Prostate gland (tissue), 2 donors: Measurements from ENCODE around the gene PROM2. TPM values are rescaled to one million over a fixed set of nuclear protein-coding genes. Genes with fewer than 3 reads are reported as not detected.

Source experiments
- DNase-seq: peaks from one replicate; pipeline ENCODE4 v3.0.0-alpha.2; 2019; ENCODE audit warnings: low spot score
- H3K27ac ChIP-seq, 2 donors: fragments of 200-600 bp; sonication (generic); 2 replicates each; pipeline ENCODE4 v1.5.1; 2017 to 2019
- H3K27me3 ChIP-seq: fragments of 200-600 bp; sonication (generic); replicated peaks from 2 replicates; pipeline ENCODE4 v1.5.1; 2019; ENCODE audit not compliant: insufficient read depth
- H3K36me3 ChIP-seq, 2 donors: fragments of 200-600 bp; sonication (generic); 1 replicate in 1 of 2; 2 replicates in 1 of 2; pipeline versions ENCODE4 v1.5.1 to v1.8.1; 2017 to 2019
- H3K4me1 ChIP-seq: fragments of 200-600 bp; sonication (generic); replicated peaks from 2 replicates; pipeline ENCODE4 v1.5.1; 2019
- H3K4me3 ChIP-seq, 2 donors: fragments of 200-600 bp; sonication (generic); 2 replicates each; pipeline ENCODE4 v1.5.1; 2017 to 2019
- H3K9me3 ChIP-seq: fragments of 200-600 bp; sonication (generic); 2 replicates; pipeline ENCODE4 v1.5.1; 2017
- CTCF ChIP-seq, 4 experiments: fragments of 200-600 bp in 2 of 4; fragments of 450-650 bp in 2 of 4; sonication (generic) in 2 of 4; IDR thresholded peaks; 1 replicate in 3 of 4; 2 replicates in 1 of 4; pipeline ENCODE4 v1.5.1; 2016 to 2019; ENCODE audit warnings: antibody characterized with exemption in 4 of 4, mild to moderate bottlenecking in 2 of 4, moderate library complexity in 2 of 4
- POLR2A ChIP-seq: fragments of 450-650 bp; IDR thresholded peaks from one replicate; pipeline ENCODE4 v1.6.1; 2016; ENCODE audit warnings: antibody characterized with exemption, mild to moderate bottlenecking
- POLR2AphosphoS5 ChIP-seq: sonication (generic); formaldehyde crosslinking; IDR thresholded peaks from one replicate; pipeline ENCODE4 v1.6.1; 2017; ENCODE audit warnings: antibody characterized with exemption
- WGBS: methylation state at CpG from one replicate; pipeline ENCODE4 v1.1.5; 2018; 5-methylcytosine and 5-hydroxymethylcytosine counted together
- intact Hi-C: fragments of 100-400 bp; cut with DNase I; formaldehyde crosslinking; loops from one replicate; pipeline ENCODE4 v1.14.2; 2022
- total RNA-seq, 2 donors: library from RNA; depleted of rRNA; stranded (reverse); fragments of >200 nt; gene quantifications; one replicate each; pipeline ENCODE4 v1.1.0, GENCODE V29; 2016

Gene PROM2
- total RNA-seq, 2 donors from 2014 or later = 43.4 to 80.1 TPM

GRCh38 chr2:95301876-95302641 lies 27.8 kb downstream of the PROM2 start:
- Histone ChIP-seq H3K4me3 (no peak overlapping the region), H3K27me3 (no peaks in the 10 kb centered on the region), H3K27ac (no peak overlapping the region), H3K36me3 (no peaks in the 10 kb centered on the region), H3K4me1 (no peaks in the 10 kb centered on the region), H3K9me3 (no peaks in the 10 kb centered on the region)
- no peak for TF ChIP-seq POLR2A
- no peak for TF ChIP-seq CTCF (IDR thresholded peaks at IDR 0.05)
- TF ChIP-seq POLR2AphosphoS5 = no peak
- WGBS = 66% methylated on average over 15 of the region's 17 CpGs
- intact Hi-C loops = no loop called here
- no peak for DNase-seq

GRCh38 chr2:95303191-95303919 lies 29.1 kb downstream of the PROM2 start:
- TF ChIP-seq CTCF (IDR thresholded peaks at IDR 0.05) = no peak
- no peak for TF ChIP-seq POLR2AphosphoS5
- no peak for TF ChIP-seq POLR2A
- no peaks in the 10 kb centered on the region for H3K4me1 ChIP-seq
- intact Hi-C loops = no loop called here
- H3K36me3 ChIP-seq = no peaks in the 10 kb centered on the region
- no peak overlapping the region for H3K27ac ChIP-seq
- DNase-seq = no peak
- H3K27me3 ChIP-seq = no peaks in the 10 kb centered on the region
- no peak overlapping the region for H3K4me3 ChIP-seq
- WGBS = 78% methylated on average over 19 of the region's 19 CpGs
- H3K9me3 ChIP-seq = no peaks in the 10 kb centered on the region

GRCh38 chr2:95305380-95306061 lies 31.3 kb downstream of the PROM2 start:
- intact Hi-C loops = no loop called here
- no peaks in the 10 kb centered on the region for H3K27me3 ChIP-seq
- H3K4me3 ChIP-seq = no peak overlapping the region
- peak; percentile 20 for TF ChIP-seq POLR2AphosphoS5
- no peak for TF ChIP-seq POLR2A
- TF ChIP-seq CTCF (IDR thresholded peaks at IDR 0.05) = no peak
- 23% methylated on average over 15 of the region's 15 CpGs for WGBS
- H3K36me3 ChIP-seq = no peaks in the 10 kb centered on the region
- no peaks in the 10 kb centered on the region for H3K4me1 ChIP-seq
- peak overlapping the region; percentile 62 to 71 for H3K27ac ChIP-seq
- DNase-seq = peak; percentile 78
- no peaks in the 10 kb centered on the region for H3K9me3 ChIP-seq

GRCh38 chr2:95306336-95306895 lies 32.2 kb downstream of the PROM2 start:
- peak overlapping the region; percentile 62 to 71 for H3K27ac ChIP-seq

More at GRCh38 chr2:95306336-95306895, 32.2 kb downstream of the PROM2 start:
- Histone ChIP-seq H3K4me3 (no peak overlapping the region), H3K9me3 (no peaks in the 10 kb centered on the region), H3K4me1 (no peaks in the 10 kb centered on the region), H3K36me3 (no peaks in the 10 kb centered on the region), H3K27me3 (no peaks in the 10 kb centered on the region)
- peak; percentile 63 for DNase-seq
- WGBS = 32% methylated on average over 10 of the region's 10 CpGs
- no peak for TF ChIP-seq POLR2A
- TF ChIP-seq POLR2AphosphoS5 = peak; percentile 32
- no peak for TF ChIP-seq CTCF (IDR thresholded peaks at IDR 0.05)
- intact Hi-C loops = no loop called here
